HG03025 (cell line): ENCODE measurements around the gene FBXL15.
"Not testable (repeated sequence)": the region's sequence is repeated elsewhere in the genome, so short reads cannot be mapped to it uniquely, and the experiment has no call there.

Experiments
- ATAC-seq: cut with Tn5 transposase; IDR thresholded peaks from one replicate; pipeline ENCODE4 v1.9.1; 2021; ENCODE audit warnings: mild to moderate bottlenecking, moderate library complexity; ENCODE audit not compliant: unreplicated experiment, low FRiP score

FBXL15 gene

GRCh38 chr10:102452672-102453340 lies 32.2 kb downstream of the FBXL15 start:
- ATAC-seq: no peak

- no peak for ATAC-seq
Observed at GRCh38 chr10:102453502-102453901, 32.9 kb downstream of the FBXL15 start.

GRCh38 chr10:102454662-102455487 lies 34.2 kb downstream of the FBXL15 start:
- not testable (repeated sequence) for ATAC-seq

- ATAC-seq: no peak
Observed at GRCh38 chr10:102455893-102456471, 35.3 kb downstream of the FBXL15 start.

GRCh38 chr10:102457591-102458150 lies 37.0 kb downstream of the FBXL15 start:
- no peak for ATAC-seq

GRCh38 chr10:102458656-102459055 lies 38.0 kb downstream of the FBXL15 start:
- no peak for ATAC-seq

GRCh38 chr10:102460836-102461186 lies 40.2 kb downstream of the FBXL15 start:
- ATAC-seq: no peak

GRCh38 chr10:102461187-102462054 lies 40.8 kb downstream of the FBXL15 start:
- ATAC-seq: peak; percentile 77

- no peak for ATAC-seq
Observed at GRCh38 chr10:102462512-102463054, 41.9 kb downstream of the FBXL15 start.

GRCh38 chr10:102463983-102464382 lies 43.3 kb downstream of the FBXL15 start:
- ATAC-seq: no peak

- no peak for ATAC-seq
Observed at GRCh38 chr10:102465466-102465865, 44.8 kb downstream of the FBXL15 start.

GRCh38 chr10:102467318-102467717 lies 46.7 kb downstream of the FBXL15 start:
- ATAC-seq: no peak

- ATAC-seq: no peak
Observed at GRCh38 chr10:102467971-102468438, 47.4 kb downstream of the FBXL15 start.

GRCh38 chr10:102468683-102469082 lies 48.0 kb downstream of the FBXL15 start:
- no peak for ATAC-seq

- no peak for ATAC-seq
Observed at GRCh38 chr10:102470579-102471546, 50.2 kb downstream of the FBXL15 start.
